GM21423 (cell line): Measurements from ENCODE around the gene CRBN.
A peak's percentile ranks its signal among the peaks of the same experiment; 100 is the strongest.

Source experiments
- ATAC-seq: cut with Tn5 transposase; IDR thresholded peaks from one replicate; pipeline ENCODE4 v1.9.1; 2021; ENCODE audit warnings: mild to moderate bottlenecking, moderate library complexity; ENCODE audit not compliant: unreplicated experiment

CRBN gene

GRCh38 chr3:3179407-3180094 is at the start of gene CRBN:
Gene CRBN (minus strand): TSS chr3:3179691. CDS start chr3:3179687, 4 bp downstream.
- ATAC-seq = peak; percentile 99

GRCh38 chr3:3227640-3228039 is 48.1 kb upstream of the CRBN start:
- no peak for ATAC-seq

GRCh38 chr3:3221528-3221927 is 42.0 kb upstream of the CRBN start:
- no peak for ATAC-seq

GRCh38 chr3:3216401-3216800 is 36.9 kb upstream of the CRBN start:
- ATAC-seq = no peak

- ATAC-seq = no peak
These were observed 33.4 kb upstream of the CRBN start for GRCh38 chr3:3212781-3213440.

GRCh38 chr3:3209714-3210113 is 30.2 kb upstream of the CRBN start:
- no peak for ATAC-seq

- no peak for ATAC-seq
These were observed 29.6 kb upstream of the CRBN start for GRCh38 chr3:3209057-3209456.

- ATAC-seq = peak; percentile 84
These were observed 22.1 kb upstream of the CRBN start for GRCh38 chr3:3201611-3202010.

- peak; percentile 70 for ATAC-seq
These were observed 21.2 kb upstream of the CRBN start for GRCh38 chr3:3200632-3201212.

GRCh38 chr3:3199306-3199705 is 19.8 kb upstream of the CRBN start:
- no peak for ATAC-seq

- ATAC-seq = no peak
These were observed 16.8 kb upstream of the CRBN start for GRCh38 chr3:3196148-3196861.

GRCh38 chr3:3194861-3195260 is 15.4 kb upstream of the CRBN start:
- no peak for ATAC-seq

GRCh38 chr3:3192286-3192675 is 12.8 kb upstream of the CRBN start:
- ATAC-seq = no peak

- no peak for ATAC-seq
These were observed 12.3 kb upstream of the CRBN start for GRCh38 chr3:3191675-3192285.

- no peak for ATAC-seq
These were observed 10.5 kb upstream of the CRBN start for GRCh38 chr3:3189961-3190360.

GRCh38 chr3:3189102-3189727 is 9.7 kb upstream of the CRBN start:
- no peak for ATAC-seq

- no peak for ATAC-seq
These were observed 5.4 kb upstream of the CRBN start for GRCh38 chr3:3184876-3185275.

GRCh38 chr3:3180456-3180855 is 965 bp upstream of the CRBN start:
- no peak for ATAC-seq

GRCh38 chr3:3178498-3179328 is 778 bp downstream of the CRBN start:
- no peak for ATAC-seq
